GM12878 (cell line): Measurements from ENCODE around the gene RHOB. TPM values are rescaled to one million over a fixed set of nuclear protein-coding genes. Genes with fewer than 3 reads are reported as not detected.
A peak's percentile ranks its signal among the peaks of the same experiment; 100 is the strongest.

Experiments
- ATAC-seq: fragments of 200-7000 bp; cut with Tn5 transposase; 3 replicates; pipeline ENCODE4 v1.9.1; 2020; ENCODE audit warnings: mild to moderate bottlenecking, moderate library complexity
- BruUV-seq: library from RNA; stranded (reverse); fragments of 400-500 nt; replicated peaks from 2 replicates; lab custom pipeline; 2021; lab: Mats Ljungman, UMichigan
- CTCF ChIA-PET: fragments of 300-600 bp; sonication (Branson Sonifier 250); formaldehyde crosslinking; extraction: SDS; loops from one replicate; lab custom pipeline; 2021; ENCODE audit warnings: inconsistent platforms; lab: Yijun Ruan, JAX
- POLR2A ChIA-PET: fragments of 350-600 bp; formaldehyde crosslinking; extraction: SDS; loops from one replicate; lab custom pipeline; 2021; ENCODE audit warnings: inconsistent platforms; lab: Charles Lee
- RAD21 ChIA-PET: fragments of 300-600 bp; sonication (Branson Sonifier 250); formaldehyde crosslinking; loops from one replicate; lab custom pipeline; 2023; ENCODE audit warnings: antibody characterized with exemption; ENCODE audit not compliant: unreplicated experiment; lab: Charles Lee
- SMC1A ChIA-PET: fragments of 300-600 bp; sonication (Branson Sonifier 250); formaldehyde crosslinking; loops from one replicate; lab custom pipeline; 2023; ENCODE audit not compliant: unreplicated experiment, uncharacterized antibody; lab: Charles Lee
- DNase-seq: peaks from one replicate; pipeline ENCODE4 v3.0.0-alpha.2; 2011; ENCODE audit warnings: low read depth, low spot score
- FAIRE-seq: peaks from 3 replicates; lab custom pipeline; 2011; peaks lifted over from hg19 to GRCh38; lab: Jason Lieb, UNC
- H2AFZ ChIP-seq: 2 replicates; pipeline ENCODE4 v1.6.0; 2011; ENCODE audit warnings: low read depth, low read length, control low read depth; ENCODE audit not compliant: control insufficient read depth
- H3K27ac ChIP-seq: 2 replicates; pipeline ENCODE4 v1.5.1; 2011; ENCODE audit warnings: control low read depth; ENCODE audit not compliant: control insufficient read depth, insufficient read depth
- H3K27me3 ChIP-seq, 2 experiments: replicated peaks in 1 of 2; 2 replicates each; pipeline versions ENCODE4 v1.6.0 to v1.6.1; 2011; ENCODE audit warnings: low read length in 1 of 2; ENCODE audit not compliant: control insufficient read depth in 2 of 2, insufficient read depth in 2 of 2
- H3K36me3 ChIP-seq, 2 experiments: 2 replicates each; pipeline ENCODE4 v1.5.1; 2011; ENCODE audit warnings: low read length in 1 of 2; ENCODE audit not compliant: control insufficient read depth in 2 of 2, insufficient read depth in 2 of 2
- H3K4me1 ChIP-seq: 2 replicates; pipeline ENCODE4 v1.6.1; 2011; ENCODE audit warnings: mild to moderate bottlenecking, low read length, moderate library complexity, mixed read lengths; ENCODE audit not compliant: control insufficient read depth, insufficient read depth
- H3K4me2 ChIP-seq: 2 replicates; pipeline ENCODE4 v1.6.0; 2011; ENCODE audit warnings: control low read depth; ENCODE audit not compliant: control insufficient read depth, insufficient read depth
- H3K4me3 ChIP-seq: fragments of 200-600 bp; sonication (generic); 2 replicates; pipeline ENCODE4 v1.5.1; 2016
- H3K79me2 ChIP-seq: 2 replicates; pipeline ENCODE4 v1.6.0; 2011; ENCODE audit warnings: low read length; ENCODE audit not compliant: control insufficient read depth, insufficient read depth
- H3K9ac ChIP-seq: 2 replicates; pipeline ENCODE4 v1.8.0; 2011; ENCODE audit warnings: low read length, control low read depth, mixed read lengths; ENCODE audit not compliant: control insufficient read depth, insufficient read depth
- H3K9me3 ChIP-seq: replicated peaks from 3 replicates; pipeline ENCODE4 v1.5.1; 2011; ENCODE audit warnings: mild to moderate bottlenecking, low read length; ENCODE audit not compliant: control insufficient read depth, insufficient read depth
- H4K20me1 ChIP-seq: 2 replicates; pipeline ENCODE4 v1.6.0; 2011; ENCODE audit not compliant: control insufficient read depth, insufficient read depth
- BCL11A ChIP-seq: IDR thresholded peaks from 2 replicates; pipeline ENCODE4 v1.6.1; 2011; ENCODE audit warnings: low read depth, low read length
- BRCA1 ChIP-seq: IDR thresholded peaks from 2 replicates; pipeline ENCODE4 v1.6.1; 2011; ENCODE audit warnings: low read depth, low read length, improper control_type of control experiment
- CBFB ChIP-seq: IDR thresholded peaks from 2 replicates; pipeline ENCODE4 v1.6.1; 2016; ENCODE audit warnings: antibody characterized with exemption, low read depth
- CHD4 ChIP-seq: fragments of 200-600 bp; sonication (generic); IDR thresholded peaks from 2 replicates; pipeline ENCODE4 v1.6.1; 2016; ENCODE audit warnings: mild to moderate bottlenecking
- CREM ChIP-seq: IDR thresholded peaks from 2 replicates; pipeline ENCODE4 v1.6.1; 2014; ENCODE audit warnings: antibody characterized with exemption, low read depth
- FOXK2 ChIP-seq: fragments of 450-650 bp; IDR thresholded peaks from 2 replicates; pipeline ENCODE4 v1.6.1; 2017; ENCODE audit warnings: mild to moderate bottlenecking, moderate library complexity
- FOXM1 ChIP-seq: IDR thresholded peaks from 2 replicates; pipeline ENCODE4 v1.6.1; 2012; ENCODE audit warnings: low read depth, mild to moderate bottlenecking, inconsistent platforms, low read length, moderate library complexity
- GATAD2B ChIP-seq: fragments of 450-650 bp; conservative IDR thresholded peaks from 2 replicates; pipeline ENCODE4 v1.6.1; 2017; ENCODE audit warnings: low read depth, mild to moderate bottlenecking, moderate library complexity
- HDAC6 ChIP-seq: fragments of 200-600 bp; sonication (generic); IDR thresholded peaks from one replicate; pipeline ENCODE4 v1.8.0; 2017; ENCODE audit warnings: antibody characterized with exemption; ENCODE audit not compliant: unreplicated experiment
- JUNB ChIP-seq: IDR thresholded peaks from 2 replicates; pipeline ENCODE4 v1.6.1; 2016; ENCODE audit warnings: antibody characterized with exemption, mild to moderate bottlenecking
- MTA3 ChIP-seq: IDR thresholded peaks from 2 replicates; pipeline ENCODE4 v1.6.1; 2012; ENCODE audit warnings: low read length, inconsistent platforms, borderline replicate concordance
- NFYA ChIP-seq: IDR thresholded peaks from 2 replicates; pipeline ENCODE4 v1.6.1; 2011; ENCODE audit warnings: low read depth, mild to moderate bottlenecking, low read length, improper control_type of control experiment, borderline replicate concordance
- RAD51 ChIP-seq: fragments of 450-650 bp; IDR thresholded peaks from 2 replicates; pipeline ENCODE4 v1.6.1; 2016; ENCODE audit warnings: moderate library complexity, mild to moderate bottlenecking, inconsistent platforms
- RBBP5 ChIP-seq: fragments of 200-600 bp; sonication (generic); conservative IDR thresholded peaks from 2 replicates; pipeline ENCODE4 v1.6.1; 2016
- RUNX3 ChIP-seq: IDR thresholded peaks from 2 replicates; pipeline ENCODE4 v1.6.1; 2012; ENCODE audit warnings: low read length, inconsistent platforms
- SIX5 ChIP-seq: IDR thresholded peaks from 2 replicates; pipeline ENCODE4 v1.6.1; 2011; ENCODE audit warnings: mild to moderate bottlenecking, low read depth, low read length, moderate library complexity; ENCODE audit not compliant: severe bottlenecking
- SREBF1 ChIP-seq: IDR thresholded peaks from 2 replicates; pipeline ENCODE4 v1.6.1; 2012; ENCODE audit warnings: mild to moderate bottlenecking, low read length
- SRF ChIP-seq, 2 experiments: IDR thresholded peaks; 2 replicates each; pipeline ENCODE4 v1.6.1; 2011; ENCODE audit warnings: low read depth in 2 of 2, low read length in 2 of 2, mild to moderate bottlenecking in 1 of 2, moderate library complexity in 1 of 2
- TAF1 ChIP-seq: IDR thresholded peaks from 2 replicates; pipeline ENCODE4 v1.6.1; 2011; ENCODE audit warnings: mild to moderate bottlenecking, low read depth, low read length, borderline replicate concordance
- ZNF384 ChIP-seq: IDR thresholded peaks from 2 replicates; pipeline ENCODE4 v1.6.1; 2012; ENCODE audit warnings: low read depth, mild to moderate bottlenecking, low read length, improper control_type of control experiment, borderline replicate concordance
- ZZZ3 ChIP-seq: IDR thresholded peaks from 2 replicates; pipeline ENCODE4 v1.6.1; 2011; ENCODE audit warnings: low read depth; ENCODE audit not compliant: control insufficient read depth, insufficient read length
- WGBS: methylation state at CpG from one replicate; pipeline ENCODE4 v1.1.6; 2016; ENCODE audit warnings: low lambda C conversion rate; ENCODE audit not compliant: insufficient replicate concordance, insufficient coverage; ENCODE audit errors: missing lambda C conversion rate; 5-methylcytosine and 5-hydroxymethylcytosine counted together
- in situ Hi-C: fragments of 300-500 bp; cut with MboI; formaldehyde crosslinking; loops from 9 replicates; pipeline ENCODE4 v1.14.3; 2018; ENCODE audit warnings: mixed read lengths
- intact Hi-C: fragments of 100-400 bp; cut with micrococcal nuclease; formaldehyde crosslinking; loops from one replicate; pipeline ENCODE4 v1.14.2; 2022; ENCODE audit not compliant: unreplicated experiment
- polyA plus RNA-seq, 11 experiments: library from polyadenylated mRNA; depleted of rRNA in 4 of 11; unstranded in 6 of 11; stranded (reverse) in 5 of 11; fragments of >200 nt; fragmentation: Nextera tagmentation in 4 of 11; fragmentation: Illumina TruSeq in 1 of 11; extraction: Ambion mirVana in 4 of 11; extraction: Trizol in 1 of 11; gene quantifications; 1 replicate in 1 of 11; 2 replicates in 10 of 11; pipeline versions ENCODE4 v1.2.1 to v1.2.3, GENCODE V29; 2011 to 2016; ENCODE audit warnings: inconsistent platforms in 2 of 11, missing spikeins in 2 of 11, low read depth in 1 of 11
- total RNA-seq, 4 experiments: library from RNA; depleted of rRNA in 3 of 4; stranded (reverse); fragments of >200 nt in 3 of 4; fragmentation: Illumina TruSeq in 1 of 4; extraction: Trizol in 1 of 4; gene quantifications; 2 replicates each; pipeline versions ENCODE4 v1.2.1 to v1.2.3, GENCODE V29; 2013 to 2021
- TF ChIP-seq, protein P1 (sequence below): IDR thresholded peaks from 2 replicates; pipeline ENCODE4 v1.6.1; 2012; ENCODE audit warnings: low read length, inconsistent platforms

The RHOB gene
- total and polyA plus RNA-seq, 10 of the 15 experiments (the other 5 are each of a cell fraction or from before 2014, with no cell fraction given), result 0.03 to 4.5 (median 1.2) TPM

DNA sequence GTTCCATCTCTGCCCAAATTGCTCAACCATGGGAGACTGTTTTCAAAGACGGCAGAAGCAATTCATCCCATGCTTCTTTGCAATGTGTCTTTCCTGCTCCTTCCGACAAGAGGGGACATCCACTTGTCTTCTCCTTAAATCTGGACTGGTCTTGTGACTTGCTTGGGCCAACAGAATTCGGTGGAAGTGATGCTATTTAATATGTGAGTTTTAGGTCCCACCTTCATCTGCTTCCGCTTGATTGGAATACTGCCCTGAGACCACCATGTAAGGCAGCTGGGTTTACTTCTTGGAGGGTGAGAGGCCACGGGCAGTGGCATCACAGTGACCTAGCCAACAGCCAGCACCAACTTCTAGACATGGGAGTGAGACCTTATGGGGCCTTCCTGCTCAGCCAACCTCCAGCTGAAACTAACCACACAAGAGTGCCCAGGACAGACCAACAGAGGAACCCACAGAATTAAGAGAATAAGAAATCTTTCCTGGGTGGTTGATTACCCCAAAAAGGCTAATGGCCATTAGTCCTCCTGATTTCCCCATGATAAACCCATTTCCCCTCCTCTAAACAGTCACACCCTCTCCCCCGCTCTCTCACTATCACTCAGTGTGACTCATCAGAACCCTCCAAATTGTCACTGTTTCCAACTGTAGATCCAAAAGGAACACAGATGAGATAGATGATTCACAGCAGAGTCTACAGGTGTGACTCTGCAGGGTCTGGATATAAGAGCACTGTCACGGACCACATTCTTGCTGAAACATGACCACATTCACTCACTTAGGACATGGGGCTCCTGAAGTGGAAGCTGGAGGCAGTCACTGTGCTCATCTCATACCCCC, 16.2 kb upstream of the RHOB start (continued):
- TF ChIP-seq CREM (no peak), BRCA1 (no peak), FOXK2 (no peak), FOXM1 (0 out of 2 replicates have a peak, but pooled peaks have one; percentile 22), BCL11A (peak; percentile 37; the same call in 1 of the 2 replicates), JUNB (peak; percentile 81), CBFB (no peak)
- TF ChIP-seq, all 136 proteins: peak for 16

DNA sequence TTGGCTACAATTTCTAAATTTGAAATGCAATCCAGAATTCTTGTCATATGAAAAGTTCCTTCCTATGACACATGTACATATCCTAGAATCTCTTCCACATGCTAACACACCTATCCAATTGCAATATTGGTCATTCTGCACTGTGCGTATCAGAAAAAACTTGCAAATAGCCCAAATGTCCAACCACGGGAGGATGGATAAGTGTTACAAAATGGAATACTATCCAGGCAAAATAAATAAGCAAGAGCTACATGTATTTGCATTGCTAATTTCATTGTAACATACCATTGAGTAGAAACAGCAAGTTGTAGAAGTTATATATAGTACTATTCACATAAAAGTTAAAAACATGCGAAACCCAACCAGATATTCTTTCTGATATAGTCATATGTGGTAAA, 15.6 kb upstream of the RHOB start:
- ChIA-PET RAD21 (interaction anchor here (0.6 to 1.3 kb wide), 2 partner anchors 12 to 20 kb away, joined by 3 read pairs; no protein-coding TSS in a partner anchor), CTCF (interaction anchor here (0.6 to 5.2 kb wide), 5 partner anchors 10 to 230 kb away, joined by 3 to 23 read pairs (median 4); partner anchors contain the start of genes HS1BP3 and RHOB), SMC1A (interaction anchor here (1.4 to 1.6 kb wide), 2 partner anchors 12 to 19 kb away, joined by 3 to 6 read pairs; no protein-coding TSS in a partner anchor), POLR2A (interaction anchor here (0.6 kb wide), 1 partner anchor 13 kb away, joined by 3 read pairs; no protein-coding TSS in a partner anchor)
- intact Hi-C loops, result no loop called here
- Histone ChIP-seq H3K79me2 (no peaks in the 10 kb centered on the region), H4K20me1 (no peaks in the 10 kb centered on the region), H3K27ac (no peak overlapping the region), H3K9me3 (no peaks in the 10 kb centered on the region), H3K4me2 (no peak overlapping the region), H3K4me1 (peaks cover 20% of the 10 kb centered on the region), H3K4me3 (no peak overlapping the region), H3K27me3 (no peaks in the 10 kb centered on the region), H2AFZ (no peak overlapping the region), H3K9ac (no peak overlapping the region), H3K36me3 (no peaks in the 10 kb centered on the region)
- no TSS peak for BruUV-seq
- in situ Hi-C loops, result loop anchor here (25.0 kb wide), 1 partner anchor 531 kb away; no protein-coding TSS in a partner anchor
- DNase-seq (no peak), ATAC-seq (no peak), FAIRE-seq (no peak)
- no peak for TF ChIP-seq SRF (IDR thresholded peaks at IDR 0.05; ENCODE audit: low read depth in 2 of 2, low read length in 2 of 2)
- no peak for TF ChIP-seq GATAD2B
- TF ChIP-seq MTA3, result no peak
- no peak for TF ChIP-seq ZNF384
- TF ChIP-seq, protein P1, sequence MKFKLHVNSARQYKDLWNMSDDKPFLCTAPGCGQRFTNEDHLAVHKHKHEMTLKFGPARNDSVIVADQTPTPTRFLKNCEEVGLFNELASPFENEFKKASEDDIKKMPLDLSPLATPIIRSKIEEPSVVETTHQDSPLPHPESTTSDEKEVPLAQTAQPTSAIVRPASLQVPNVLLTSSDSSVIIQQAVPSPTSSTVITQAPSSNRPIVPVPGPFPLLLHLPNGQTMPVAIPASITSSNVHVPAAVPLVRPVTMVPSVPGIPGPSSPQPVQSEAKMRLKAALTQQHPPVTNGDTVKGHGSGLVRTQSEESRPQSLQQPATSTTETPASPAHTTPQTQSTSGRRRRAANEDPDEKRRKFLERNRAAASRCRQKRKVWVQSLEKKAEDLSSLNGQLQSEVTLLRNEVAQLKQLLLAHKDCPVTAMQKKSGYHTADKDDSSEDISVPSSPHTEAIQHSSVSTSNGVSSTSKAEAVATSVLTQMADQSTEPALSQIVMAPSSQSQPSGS, result no peak
- TF ChIP-seq RAD51, result no peak
- TF ChIP-seq CHD4, result no peak
- no peak for TF ChIP-seq SIX5
- TF ChIP-seq CBFB, result no peak
- no peak for TF ChIP-seq RBBP5
- TF ChIP-seq NFYA, result no peak
- no peak for TF ChIP-seq ZZZ3
- no peak for TF ChIP-seq RUNX3
- TF ChIP-seq HDAC6, result no peak
- TF ChIP-seq TAF1, result no peak
- TF ChIP-seq SREBF1, result no peak
- 96% methylated on average over 3 of the region's 3 CpGs for WGBS
